CD14-positive monocyte (primary cell): ENCODE measurements around the gene DENND1A. TPM values are rescaled to one million over a fixed set of nuclear protein-coding genes. Genes with fewer than 3 reads are reported as not detected.

Source experiments
- DNase-seq, 3 donors: peaks; one replicate each; pipeline ENCODE4 v3.0.0-alpha.2; 2011 to 2022
- H2AFZ ChIP-seq: 2 replicates; pipeline ENCODE4 v1.6.0; 2012; ENCODE audit warnings: mild to moderate bottlenecking, low read depth, low read length, inconsistent platforms; ENCODE audit not compliant: insufficient read depth, poor library complexity, severe bottlenecking
- H3K27ac ChIP-seq, 2 donors: 1 replicate in 1 of 2; 2 replicates in 1 of 2; pipeline ENCODE4 v1.5.1; 2012 to 2013; ENCODE audit warnings: low read length in 2 of 2, control low read depth in 1 of 2, inconsistent platforms in 1 of 2, low read depth in 1 of 2, mild to moderate bottlenecking in 1 of 2
- H3K27me3 ChIP-seq, 2 donors: one replicate each; pipeline versions ENCODE4 v1.6.0 to v1.6.1; 2011 to 2013; ENCODE audit warnings: low read length in 2 of 2; ENCODE audit not compliant: control insufficient read depth in 2 of 2, insufficient read depth in 2 of 2
- H3K36me3 ChIP-seq, 2 donors: replicated peaks in 1 of 2; 1 replicate in 1 of 2; 2 replicates in 1 of 2; pipeline versions ENCODE4 v1.5.1 to v1.6.1; 2012 to 2013; ENCODE audit warnings: low read length in 2 of 2, control low read depth in 1 of 2, inconsistent platforms in 1 of 2, mild to moderate bottlenecking in 1 of 2; ENCODE audit not compliant: insufficient read depth in 2 of 2, control insufficient read depth in 1 of 2
- H3K4me1 ChIP-seq, 2 donors: 1 replicate in 1 of 2; 2 replicates in 1 of 2; pipeline versions ENCODE4 v1.5.1 to v1.6.1; 2012 to 2013; ENCODE audit warnings: low read length in 2 of 2, control low read depth in 1 of 2, inconsistent platforms in 1 of 2, mild to moderate bottlenecking in 1 of 2, moderate library complexity in 1 of 2; ENCODE audit not compliant: insufficient read depth in 2 of 2, control insufficient read depth in 1 of 2
- H3K4me2 ChIP-seq: replicated peaks from 2 replicates; pipeline ENCODE3; 2012; ENCODE audit warnings: low read length, moderate library complexity, mild to moderate bottlenecking; ENCODE audit not compliant: poor library complexity, severe bottlenecking; ENCODE audit errors: extremely low read depth
- H3K4me3 ChIP-seq, 3 experiments: fragments of 200-600 bp in 1 of 3; sonication (generic) in 1 of 3; replicated peaks in 1 of 3; 1 replicate in 2 of 3; 2 replicates in 1 of 3; pipeline ENCODE4 v1.5.1; 2011 to 2013; ENCODE audit warnings: low read length in 3 of 3, mild to moderate bottlenecking in 3 of 3, control low read depth in 2 of 3, low read depth in 2 of 3, inconsistent platforms in 1 of 3, moderate library complexity in 1 of 3
- H3K79me2 ChIP-seq: 2 replicates; pipeline ENCODE4 v1.6.0; 2012; ENCODE audit warnings: mild to moderate bottlenecking, control low read depth, inconsistent platforms, low read length, moderate library complexity; ENCODE audit not compliant: insufficient read depth
- H3K9ac ChIP-seq: 2 replicates; pipeline ENCODE4 v1.6.0; 2017; ENCODE audit warnings: low read length, mild to moderate bottlenecking; ENCODE audit not compliant: insufficient read depth, poor library complexity, severe bottlenecking
- H3K9me3 ChIP-seq, 2 donors: replicated peaks in 1 of 2; 1 replicate in 1 of 2; 2 replicates in 1 of 2; pipeline versions ENCODE4 v1.5.1 to v1.6.1; 2012 to 2013; ENCODE audit warnings: low read length in 2 of 2, control low read depth in 1 of 2; ENCODE audit not compliant: control insufficient read depth in 1 of 2, insufficient read depth in 1 of 2
- H4K20me1 ChIP-seq: 2 replicates; pipeline ENCODE4 v1.6.0; 2012; ENCODE audit warnings: mild to moderate bottlenecking, low read length, control low read depth, moderate library complexity; ENCODE audit not compliant: insufficient read depth
- H3K27ac Mint-ChIP-seq, 7 donors: one replicate each; pipeline ENCODE4 v1.8.0; 2020; ENCODE audit warnings: mild to moderate bottlenecking in 7 of 7, mixed read lengths in 7 of 7, moderate library complexity in 6 of 7, inconsistent platforms in 2 of 7
- H3K27me3 Mint-ChIP-seq, 3 donors: one replicate each; pipeline ENCODE4 v1.8.0; 2021 to 2022; ENCODE audit warnings: low read depth in 3 of 3, mild to moderate bottlenecking in 3 of 3, mixed read lengths in 3 of 3, moderate library complexity in 3 of 3, inconsistent platforms in 1 of 3
- H3K36me3 Mint-ChIP-seq, 2 donors: one replicate each; pipeline ENCODE4 v1.8.0; 2020; ENCODE audit warnings: mixed read lengths in 2 of 2, inconsistent platforms in 1 of 2, mild to moderate bottlenecking in 1 of 2
- H3K4me1 Mint-ChIP-seq: one replicate; pipeline ENCODE4 v1.8.0; 2020; ENCODE audit warnings: mild to moderate bottlenecking, mixed read lengths
- H3K4me3 Mint-ChIP-seq, 2 donors: one replicate each; pipeline ENCODE4 v1.8.0; 2020; ENCODE audit warnings: mild to moderate bottlenecking in 2 of 2, mixed read lengths in 2 of 2, moderate library complexity in 1 of 2
- H3K9me3 Mint-ChIP-seq, 7 donors: one replicate each; pipeline ENCODE4 v1.8.0; 2020 to 2022; ENCODE audit warnings: mixed read lengths in 7 of 7, mild to moderate bottlenecking in 6 of 7, moderate library complexity in 6 of 7, inconsistent platforms in 2 of 7
- CTCF ChIP-seq: fragments of 200-600 bp; IDR thresholded peaks from one replicate; pipeline ENCODE4 v1.8.0; 2022; ENCODE audit warnings: antibody characterized with exemption, mild to moderate bottlenecking
- WGBS: methylation state at CpG from one replicate; pipeline ENCODE4 v1.1.5; 2013; ENCODE audit warnings: missing lambda C conversion rate; ENCODE audit not compliant: insufficient coverage; 5-methylcytosine and 5-hydroxymethylcytosine counted together
- intact Hi-C, 2 donors: fragments of 100-400 bp; cut with micrococcal nuclease; formaldehyde crosslinking; loops; one replicate each; pipeline versions ENCODE4 v1.15.0 to v1.15.1; 2023
- polyA plus RNA-seq, 3 donors: library from polyadenylated mRNA; depleted of rRNA in 1 of 3; unstranded in 2 of 3; stranded (reverse) in 1 of 3; fragments of 300-500 nt in 2 of 3; fragments of >200 nt in 1 of 3; fragmentation: Illumina TruSeq in 2 of 3; gene quantifications; 1 replicate in 2 of 3; 2 replicates in 1 of 3; pipeline ENCODE4 v1.2.3, GENCODE V29; 2012 to 2021

DENND1A gene
- polyA plus RNA-seq, 3 donors: 24.8 to 73.0 (median 29.4) TPM

DNA sequence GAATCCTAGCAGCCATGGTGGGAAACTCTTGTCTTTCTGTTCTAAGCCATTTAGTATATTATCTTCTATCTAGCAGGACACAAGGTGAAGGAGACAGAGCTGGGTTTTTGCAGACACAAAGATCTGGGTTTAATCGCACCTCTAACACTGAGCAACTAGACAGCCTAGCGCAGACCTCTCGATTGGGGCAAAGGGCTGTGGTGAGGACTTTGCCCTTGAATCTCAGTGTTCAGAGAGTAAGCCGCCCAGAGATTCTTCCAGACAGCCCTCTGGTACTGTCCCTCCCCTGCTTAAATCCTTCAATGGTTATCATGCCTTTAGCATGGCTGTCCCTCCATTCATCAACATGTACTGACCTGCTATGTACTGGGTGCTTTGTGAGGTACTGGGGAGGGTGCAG lies 445.8 kb downstream of the DENND1A start:
- no peaks in the 10 kb centered on the region for H3K9me3 Mint-ChIP-seq
- intact Hi-C loops: no loop called here
- no peak overlapping the region for H2AFZ ChIP-seq
- H3K27ac ChIP-seq: no peak overlapping the region
- WGBS: 100% methylated on average over 2 of the region's 4 CpGs
- peaks cover 45 to 47% of the 10 kb centered on the region in 2 donors for H3K36me3 Mint-ChIP-seq
- no peak overlapping the region for H3K4me2 ChIP-seq
- no peak overlapping the region for H3K4me3 Mint-ChIP-seq
- no peak overlapping the region for H3K9ac ChIP-seq
- no peak for TF ChIP-seq CTCF
- peaks cover 0 to 2% (median 0%) of the 10 kb centered on the region in 3 donors for H3K27me3 Mint-ChIP-seq
- H3K4me1 ChIP-seq: no peaks in the 10 kb centered on the region
- no peak overlapping the region for H3K27ac Mint-ChIP-seq
- DNase-seq: no peak
- H4K20me1 ChIP-seq: peaks cover 92% of the 10 kb centered on the region
- H3K36me3 ChIP-seq: peaks cover 4 to 64% of the 10 kb centered on the region in 2 donors
- no peak overlapping the region for H3K4me3 ChIP-seq
- H3K79me2 ChIP-seq: no peaks in the 10 kb centered on the region
- H3K9me3 ChIP-seq: no peaks in the 10 kb centered on the region
- H3K27me3 ChIP-seq: no peaks in the 10 kb centered on the region
- no peaks in the 10 kb centered on the region for H3K4me1 Mint-ChIP-seq

DNA sequence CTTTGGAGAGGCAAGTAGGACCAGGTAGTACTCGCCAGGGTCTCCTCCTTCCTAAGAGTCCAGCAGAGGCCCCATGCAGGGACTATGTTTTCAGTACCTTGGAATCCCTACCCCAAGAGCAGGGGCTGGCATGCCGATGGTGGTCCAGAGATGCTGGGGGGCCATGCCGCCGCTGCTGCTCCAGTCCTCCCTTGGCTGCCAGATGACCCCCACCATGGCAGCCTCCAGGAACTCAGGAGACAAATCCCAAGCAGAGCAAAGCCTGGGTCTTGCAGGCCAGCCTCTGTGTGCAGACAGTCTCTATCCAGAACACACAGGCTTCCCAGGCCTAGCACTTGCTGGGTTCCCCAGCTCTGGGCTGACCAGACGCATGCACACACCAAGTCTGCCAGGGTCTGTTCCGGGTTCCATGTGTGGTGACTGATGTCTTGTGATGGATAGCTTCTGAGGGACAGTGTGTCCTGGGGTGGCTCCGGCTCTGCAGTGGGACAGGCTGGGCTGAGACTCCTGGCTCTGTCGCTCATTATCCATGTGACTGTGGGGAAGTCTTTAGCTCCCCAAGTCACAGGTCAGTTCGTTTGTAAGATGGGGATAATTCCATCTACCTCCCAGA lies 446.6 kb downstream of the DENND1A start:
- intact Hi-C loops: no loop called here
- no peak overlapping the region for H3K27ac ChIP-seq
- Mint-ChIP-seq H3K27me3 (peaks cover 0 to 2% (median 0%) of the 10 kb centered on the region in 3 donors), H3K4me3 (no peak overlapping the region), H3K4me1 (no peaks in the 10 kb centered on the region), H3K36me3 (peaks cover 40 to 45% of the 10 kb centered on the region in 2 donors), H3K9me3 (no peaks in the 10 kb centered on the region), H3K27ac (no peak overlapping the region)
- H3K9ac ChIP-seq: no peak overlapping the region
- no peak overlapping the region for H3K4me3 ChIP-seq
- peaks cover 93% of the 10 kb centered on the region for H4K20me1 ChIP-seq
- H2AFZ ChIP-seq: no peak overlapping the region
- H3K79me2 ChIP-seq: no peaks in the 10 kb centered on the region
- no peak overlapping the region for H3K4me2 ChIP-seq
- no peak for TF ChIP-seq CTCF
- H3K36me3 ChIP-seq: peaks cover 4 to 60% of the 10 kb centered on the region in 2 donors
- no peaks in the 10 kb centered on the region for H3K4me1 ChIP-seq
- WGBS: 100% methylated on average over 6 of the region's 9 CpGs
- no peaks in the 10 kb centered on the region for H3K9me3 ChIP-seq
- no peak for DNase-seq
- no peaks in the 10 kb centered on the region for H3K27me3 ChIP-seq
